ENCODE measurements around the gene ENOX1.

Gene ENOX1

GRCh38 chr13:43487461-43487860 is 299.3 kb downstream of the ENOX1 start:
- no peak for DNase-seq (ENCODE audit: low read depth, low spot score)

GRCh38 chr13:43484432-43485225 is 302.1 kb downstream of the ENOX1 start:
- no peak for DNase-seq (ENCODE audit: low read depth, low spot score)

DNA sequence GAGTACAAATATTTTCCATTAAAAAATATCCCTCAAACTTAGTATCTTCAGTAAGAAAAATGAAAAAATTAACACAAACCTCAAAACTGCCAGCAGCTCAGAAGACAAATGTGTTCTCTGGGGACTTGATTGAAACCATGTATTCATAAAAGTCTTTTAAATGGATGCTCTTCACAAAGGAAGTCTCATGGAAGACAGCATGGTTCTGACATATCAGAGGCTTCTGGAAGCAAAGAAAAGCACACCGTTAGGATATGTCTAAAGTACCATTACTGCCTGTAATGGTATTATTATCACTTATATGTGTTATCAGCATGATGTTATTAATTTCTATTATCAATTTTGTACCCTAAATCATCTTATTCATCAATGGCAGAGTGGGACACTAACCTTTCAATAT is 302.8 kb downstream of the ENOX1 start:
- DNase-seq (ENCODE audit: low read depth, low spot score), result no peak

DNA sequence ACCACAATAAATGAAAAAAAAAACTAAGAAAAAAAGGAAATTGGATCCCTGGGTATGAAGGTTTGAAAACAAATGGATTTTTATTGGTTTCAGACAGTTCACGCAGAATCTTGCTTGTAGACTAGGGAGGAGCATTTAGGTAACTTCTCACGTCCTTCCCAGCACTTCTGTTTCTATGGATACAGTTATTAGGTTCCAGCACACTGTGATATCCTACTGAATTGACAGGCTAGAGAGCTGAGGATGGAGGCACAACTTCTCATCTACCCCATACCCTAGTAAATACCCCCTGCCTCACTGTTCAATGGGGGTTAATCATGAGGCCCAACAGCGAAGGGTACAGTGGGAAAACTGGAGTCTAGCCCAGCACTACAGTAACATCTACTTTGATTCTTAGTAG is 304.1 kb downstream of the ENOX1 start:
- no peak for DNase-seq (ENCODE audit: low read depth, low spot score)

DNA sequence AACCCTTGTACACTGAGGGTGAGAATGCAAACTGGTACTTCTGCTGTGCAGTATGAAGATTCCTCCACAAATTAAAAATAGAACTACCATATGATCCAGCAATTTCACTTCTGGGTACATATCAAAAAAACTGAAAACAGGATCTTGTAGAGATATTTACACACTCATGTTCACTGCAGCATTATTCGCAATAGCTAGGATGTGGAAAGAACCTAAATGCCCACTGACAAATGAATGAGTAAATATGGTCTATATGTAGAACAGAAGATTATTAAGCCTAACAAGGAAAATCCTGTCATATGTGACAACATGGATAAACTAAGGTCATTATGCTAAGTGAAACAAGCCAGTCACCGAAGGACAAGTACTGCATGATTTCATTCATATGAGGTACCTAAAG is 304.7 kb downstream of the ENOX1 start:
- no peak for DNase-seq (ENCODE audit: low read depth, low spot score)

- no peak for DNase-seq (ENCODE audit: low read depth, low spot score)
These were observed 307.9 kb downstream of the ENOX1 start for GRCh38 chr13:43478902-43479301.

GRCh38 chr13:43478211-43478610 is 308.6 kb downstream of the ENOX1 start:
- DNase-seq (ENCODE audit: low read depth, low spot score), result no peak

DNA sequence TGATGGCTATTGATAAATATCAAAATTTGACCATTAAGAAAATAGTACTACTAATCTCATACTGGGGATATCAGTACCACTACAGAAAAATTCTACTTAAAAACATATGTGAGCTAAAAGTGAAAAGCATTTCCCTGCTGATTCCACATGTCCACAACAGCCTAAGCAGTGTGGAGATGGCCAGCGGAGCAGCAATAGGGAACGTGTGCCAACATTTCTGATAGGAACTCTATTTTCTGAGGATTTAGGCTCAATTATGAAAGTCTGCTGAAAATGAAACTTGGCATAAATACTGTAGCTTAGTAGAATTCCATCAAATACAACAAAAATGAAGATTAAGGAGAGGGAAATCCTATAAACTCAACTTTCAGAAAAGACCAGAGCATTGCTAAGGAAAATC is 311.6 kb downstream of the ENOX1 start:
- no peak for DNase-seq (ENCODE audit: low read depth, low spot score)

- DNase-seq (ENCODE audit: low read depth, low spot score), result no peak
These were observed 313.3 kb downstream of the ENOX1 start for GRCh38 chr13:43473437-43473836.

DNA sequence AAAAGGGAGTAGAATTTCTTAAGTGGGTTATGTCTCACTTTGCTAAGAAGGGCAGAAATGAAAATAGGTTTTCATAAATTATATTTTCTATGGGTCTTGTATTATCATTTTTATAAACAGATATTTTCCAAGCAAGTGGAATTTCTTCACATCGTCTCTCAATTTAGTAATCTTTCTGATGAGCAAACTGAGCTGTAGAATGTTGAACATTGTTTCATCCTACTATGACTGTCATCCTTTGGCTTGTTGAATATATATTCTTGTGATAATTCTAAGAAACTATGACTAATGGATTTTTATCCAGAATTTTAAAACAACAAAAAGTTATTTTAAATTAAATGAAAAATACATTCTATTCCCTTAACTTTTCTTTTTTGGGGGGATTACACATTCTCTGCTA is 313.8 kb downstream of the ENOX1 start:
- no peak for DNase-seq (ENCODE audit: low read depth, low spot score)

DNA sequence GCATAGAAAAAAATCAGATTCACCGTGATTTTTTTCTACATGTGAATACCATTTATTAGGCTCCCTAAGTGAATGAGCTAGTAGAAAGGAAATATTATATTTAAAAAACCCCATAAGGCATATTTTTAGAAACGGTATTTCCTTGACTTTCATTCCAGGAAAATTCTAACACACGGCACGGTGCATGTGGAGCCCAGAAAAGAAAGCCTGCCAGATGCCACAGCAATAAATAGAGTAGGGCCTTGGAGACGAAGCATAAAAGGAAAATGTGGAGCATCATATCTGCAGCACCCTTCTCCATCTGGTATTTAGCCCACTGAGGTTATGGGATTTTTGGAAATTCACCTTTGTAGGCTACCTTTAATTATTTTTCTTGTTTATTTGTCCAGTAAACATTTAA is 314.4 kb downstream of the ENOX1 start:
- no peak for DNase-seq (ENCODE audit: low read depth, low spot score)

GRCh38 chr13:43470610-43471009 is 316.2 kb downstream of the ENOX1 start:
- DNase-seq (ENCODE audit: low read depth, low spot score), result no peak

- DNase-seq (ENCODE audit: low read depth, low spot score), result no peak
These were observed 317.0 kb downstream of the ENOX1 start for GRCh38 chr13:43469791-43470190.

GRCh38 chr13:43464578-43465264 is 322.1 kb downstream of the ENOX1 start:
- no peak for DNase-seq (ENCODE audit: low read depth, low spot score)

GRCh38 chr13:43448605-43449336 is 338.0 kb downstream of the ENOX1 start:
- DNase-seq (ENCODE audit: low read depth, low spot score), result no peak

DNA sequence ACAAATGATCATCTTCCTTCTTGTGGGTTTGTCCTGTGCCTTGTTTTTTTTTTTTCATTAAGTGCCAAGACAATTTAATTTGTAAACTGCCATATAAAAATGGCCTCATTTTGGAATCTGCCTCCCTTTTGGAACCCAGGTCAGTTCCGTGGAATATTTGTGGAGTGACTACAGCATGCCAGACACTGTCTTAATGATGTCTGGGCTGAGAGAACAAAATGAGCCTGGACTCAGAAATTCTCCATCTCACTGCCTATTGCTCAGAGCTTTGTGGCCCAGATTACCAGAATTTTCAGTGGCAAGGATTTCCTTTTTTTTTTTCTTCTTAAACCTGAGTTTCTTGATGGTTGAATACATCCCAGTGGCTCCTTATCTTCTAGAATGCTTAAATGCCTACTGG is 340.6 kb downstream of the ENOX1 start:
- DNase-seq (ENCODE audit: low read depth, low spot score), result no peak

- DNase-seq (ENCODE audit: low read depth, low spot score), result no peak
These were observed 341.1 kb downstream of the ENOX1 start for GRCh38 chr13:43445668-43446067.

DNA sequence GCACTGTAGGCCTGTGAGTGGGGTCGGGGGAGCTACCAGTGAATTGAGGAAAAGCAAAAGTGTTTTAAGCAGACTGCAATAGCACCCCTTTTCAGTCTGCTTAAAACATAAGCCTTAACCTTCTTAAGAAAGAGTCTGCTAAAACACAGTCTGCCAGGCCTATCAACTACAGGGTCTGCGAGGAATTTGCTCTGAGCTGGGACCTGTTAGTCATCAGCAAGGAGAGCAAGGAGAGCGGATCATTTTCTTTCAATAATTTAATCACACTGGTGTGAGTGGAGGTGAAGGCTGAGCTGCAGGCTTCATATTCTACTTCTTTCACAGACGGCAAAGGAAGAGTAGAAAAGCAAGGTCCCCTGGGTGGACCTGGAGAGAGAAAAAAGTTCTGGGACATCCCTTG is 342.7 kb downstream of the ENOX1 start:
- DNase-seq (ENCODE audit: low read depth, low spot score), result no peak

DNA sequence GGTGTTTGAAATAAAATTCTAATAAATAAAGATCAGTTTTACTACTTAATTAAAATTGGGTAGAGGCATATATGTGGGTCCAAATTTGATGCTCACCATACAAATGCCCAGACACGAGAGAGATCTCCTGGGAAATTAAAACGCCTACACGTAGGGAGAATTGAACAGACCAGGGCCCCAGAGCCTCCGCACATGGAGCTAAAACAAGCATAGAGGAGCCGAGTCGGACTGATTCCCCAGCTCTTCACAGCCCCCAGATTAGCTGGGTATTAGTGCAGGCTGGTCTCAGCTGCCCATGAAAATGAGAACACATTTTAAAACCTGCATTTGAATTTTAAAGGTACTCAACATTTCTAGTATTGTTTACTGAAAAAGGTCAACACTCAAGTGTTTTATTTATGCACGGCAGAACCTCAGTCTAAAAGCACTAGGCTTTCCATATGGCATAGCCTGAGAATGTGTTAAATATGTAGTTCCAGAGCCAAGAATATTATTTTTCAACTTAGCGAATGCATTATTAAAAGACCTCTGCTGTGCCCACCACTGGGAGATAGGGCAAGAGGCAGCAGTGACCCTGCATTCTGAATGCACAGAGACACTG is 344.8 kb downstream of the ENOX1 start:
- DNase-seq (ENCODE audit: low read depth, low spot score), result no peak

DNA sequence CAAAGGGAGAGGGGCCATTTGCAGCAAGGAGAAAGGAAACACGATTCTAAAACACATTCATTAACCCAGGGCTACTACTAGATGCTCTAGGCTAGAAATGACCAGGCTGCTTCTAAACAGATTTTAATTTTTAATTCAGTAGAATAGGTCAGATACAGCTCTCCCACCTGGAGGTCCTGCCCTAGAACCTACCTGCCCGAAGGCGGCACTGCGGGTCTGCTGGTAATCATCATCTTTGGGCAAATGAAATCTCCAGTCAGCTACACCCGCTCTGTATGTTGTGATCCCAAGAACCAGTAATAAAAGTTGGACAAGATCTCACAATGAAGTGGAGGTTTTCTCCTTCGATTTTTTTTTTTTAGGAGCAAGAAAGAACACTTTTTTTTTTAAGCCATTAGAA is 345.3 kb downstream of the ENOX1 start:
- no peak for DNase-seq (ENCODE audit: low read depth, low spot score)

- DNase-seq (ENCODE audit: low read depth, low spot score), result no peak
These were observed 352.6 kb downstream of the ENOX1 start for GRCh38 chr13:43434191-43434590.

- no peak for DNase-seq (ENCODE audit: low read depth, low spot score)
These were observed 353.1 kb downstream of the ENOX1 start for GRCh38 chr13:43433691-43434141.

Measured in activated naive CD8-positive, alpha-beta T cell treated with anti-CD3 and anti-CD28 coated beads, Interleukin-2, amount 50 U/mL, for 16 hours (primary cell).